Measurements from ENCODE around the gene SLC6A17.

Gene SLC6A17

DNA sequence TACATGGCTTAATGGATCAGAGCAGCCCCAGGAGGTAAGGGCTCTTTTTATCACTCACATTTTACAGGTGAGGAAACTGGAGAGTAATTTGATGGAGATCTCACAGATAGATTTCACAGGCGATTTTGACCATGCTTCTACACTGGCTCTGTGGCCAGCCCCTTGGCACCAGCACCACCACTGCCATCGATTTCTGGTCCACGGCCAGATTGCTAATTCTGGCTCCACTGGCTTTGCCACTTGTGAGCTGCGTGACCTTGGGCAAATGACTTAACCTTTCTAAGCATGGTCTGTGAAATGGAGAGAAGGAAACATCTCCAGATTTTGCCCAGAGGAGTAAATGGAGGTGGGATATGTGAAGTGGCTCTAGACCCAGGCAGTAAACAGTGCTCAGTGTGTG lies 92.4 kb downstream of the SLC6A17 start:
- no peak for DNase-seq

DNA sequence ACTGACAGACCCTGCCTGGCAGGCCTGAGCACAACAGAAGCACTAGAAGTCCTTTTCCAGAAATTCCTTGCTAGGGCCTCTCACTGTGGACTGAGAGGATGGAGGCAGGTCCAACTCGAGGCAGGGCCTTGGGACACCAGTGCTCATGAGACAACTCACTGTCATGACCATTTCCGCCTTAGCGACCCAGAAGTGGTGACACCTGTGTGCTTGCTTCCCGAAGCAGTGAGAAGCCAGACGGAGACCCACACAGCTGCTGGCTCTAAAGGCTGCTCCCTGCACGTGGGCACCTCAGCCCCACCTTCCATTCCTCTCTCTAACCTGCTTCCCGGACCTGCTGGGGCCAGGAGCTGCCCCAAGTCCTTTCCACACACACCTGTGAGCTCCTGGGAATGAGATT lies 92.9 kb downstream of the SLC6A17 start:
- no peak for DNase-seq

DNA sequence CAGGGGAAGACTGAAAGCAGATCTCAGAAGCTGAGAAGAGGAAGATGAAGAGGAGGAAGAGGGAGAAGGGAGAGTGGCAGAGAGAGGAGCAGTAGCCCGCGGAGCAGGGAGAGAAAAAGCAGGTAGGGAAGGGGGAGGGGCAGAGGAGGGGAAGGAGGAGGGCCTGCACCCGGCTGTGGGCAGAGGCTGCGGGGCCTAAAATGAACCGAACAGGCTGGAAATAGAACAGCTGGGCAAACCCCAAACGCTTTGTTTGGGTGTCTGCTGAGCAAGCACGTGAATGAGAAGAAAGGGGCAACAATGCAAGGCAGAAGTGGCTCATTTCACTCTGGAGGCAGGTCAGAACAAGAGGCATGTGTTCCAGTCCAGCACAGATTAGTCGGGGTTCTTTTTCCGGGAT lies 93.3 kb downstream of the SLC6A17 start:
- DNase-seq = no peak

DNA sequence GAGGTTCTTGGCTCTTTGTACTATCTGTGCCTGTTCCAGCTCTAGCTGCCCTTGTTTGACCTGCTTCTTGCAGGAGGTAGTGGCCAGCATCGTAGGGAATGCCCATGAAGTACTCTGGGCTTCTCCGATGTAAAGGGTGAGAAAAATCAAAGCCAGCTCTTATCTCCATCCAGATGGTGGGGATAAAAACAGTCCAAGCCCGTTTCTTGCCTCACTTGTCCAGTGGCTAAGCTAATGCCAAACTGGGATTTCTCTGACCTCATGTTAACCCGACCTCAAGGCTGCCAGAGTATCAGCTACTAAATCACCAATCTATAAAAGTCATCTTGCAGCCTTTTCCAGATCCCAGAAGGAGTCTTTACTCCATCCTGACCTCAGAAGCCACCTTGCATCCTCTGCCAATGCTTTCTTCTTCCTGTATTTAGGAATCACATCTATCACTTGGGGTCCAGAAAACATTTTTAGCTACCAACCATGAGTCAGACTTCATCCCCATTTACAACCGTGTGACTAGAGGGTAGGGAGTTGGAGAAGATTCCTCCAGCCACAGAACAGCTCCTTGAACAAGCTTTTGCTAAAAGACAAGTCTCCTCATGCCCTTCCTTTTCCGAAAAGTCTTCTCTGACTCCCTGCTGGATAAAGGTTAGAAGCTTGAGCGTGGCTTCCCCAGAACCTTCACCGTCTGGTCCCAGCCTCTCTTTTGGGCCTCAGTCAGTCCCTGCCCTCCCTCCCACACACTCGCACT lies 95.8 kb downstream of the SLC6A17 start:
- DNase-seq = no peak

DNA sequence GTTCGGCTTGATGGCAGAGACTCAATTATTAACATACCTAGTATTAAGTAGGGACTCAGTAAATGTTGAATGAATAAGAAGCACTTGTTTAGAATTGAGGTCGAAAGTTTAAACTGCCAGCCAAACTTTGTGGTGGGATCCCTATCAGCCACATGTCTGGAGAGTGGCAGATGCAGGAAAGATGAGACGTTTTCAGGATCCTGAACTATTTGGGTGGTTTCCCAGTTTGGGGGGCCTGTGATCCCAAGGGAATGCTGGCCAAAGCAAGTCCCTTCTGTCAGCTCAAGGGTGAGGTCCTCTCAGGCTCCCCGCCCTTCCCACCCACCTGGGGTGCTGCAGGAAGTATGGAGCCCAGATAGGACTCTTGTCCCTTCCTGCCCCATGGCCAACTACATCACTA lies 98.5 kb downstream of the SLC6A17 start:
- DNase-seq = no peak

DNA sequence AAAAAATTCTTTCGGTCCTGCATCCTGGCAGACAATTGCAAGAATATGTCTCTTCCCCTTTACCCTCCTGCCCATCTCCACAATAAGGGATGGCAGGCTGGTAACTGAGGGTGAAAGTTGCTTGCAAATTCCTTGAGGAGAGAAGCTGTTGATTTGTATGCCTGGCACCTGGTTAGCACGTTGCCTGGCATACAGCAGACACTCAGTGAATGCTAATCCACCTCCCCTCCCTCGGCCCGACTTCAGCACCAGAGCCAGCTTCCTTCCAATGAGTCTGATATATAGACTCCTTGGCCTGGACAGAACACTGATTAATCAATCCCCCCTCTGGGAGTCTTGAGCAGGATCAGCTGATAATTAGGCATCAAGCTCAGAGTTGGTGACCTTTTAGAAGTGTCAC lies 99.0 kb downstream of the SLC6A17 start:
- DNase-seq = no peak

DNA sequence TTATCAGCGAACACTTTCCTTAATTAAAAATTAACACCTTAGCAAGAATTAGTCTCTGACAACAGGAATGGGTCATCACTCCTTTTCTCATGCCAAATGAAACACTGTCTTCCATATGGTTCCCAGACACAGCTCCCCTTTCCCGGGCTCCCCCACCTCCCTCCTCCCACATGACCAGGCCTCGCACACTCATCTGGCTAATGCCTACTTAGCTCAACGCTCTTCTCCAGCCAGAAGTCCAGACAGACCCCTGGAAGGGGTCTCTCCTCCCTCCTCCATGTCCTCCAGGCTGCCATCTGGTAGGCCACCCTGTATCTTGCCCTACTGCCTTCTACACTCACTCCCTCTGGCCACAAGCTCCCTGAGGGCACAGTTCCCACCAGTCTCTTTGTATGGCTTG lies 99.7 kb downstream of the SLC6A17 start:
- DNase-seq = no peak

DNA sequence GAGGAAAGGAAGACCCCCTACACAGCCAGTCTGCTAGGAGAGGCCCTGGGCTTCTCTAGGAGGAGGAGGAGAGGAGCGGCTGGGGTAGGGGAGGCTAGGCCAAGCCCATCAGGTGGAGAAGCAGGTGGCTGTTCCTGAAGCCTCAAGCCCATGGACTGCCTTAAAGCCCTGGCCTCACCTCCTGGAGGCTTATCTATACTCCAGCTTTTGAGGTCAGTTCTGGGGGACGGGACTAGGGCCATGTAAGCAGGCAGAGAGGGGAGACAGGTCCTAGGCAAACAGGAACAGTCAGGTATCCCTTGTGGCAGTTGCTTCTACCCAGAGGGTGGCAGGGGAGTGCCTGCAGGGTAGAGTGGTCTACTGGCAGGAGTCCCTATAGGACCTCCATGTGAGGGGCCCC lies 100.5 kb downstream of the SLC6A17 start:
- DNase-seq = no peak

Measured in fibroblast of skin of abdomen (primary cell).